A549 (cell line): Measurements from ENCODE around the gene INHBE. TPM values are rescaled to one million over a fixed set of nuclear protein-coding genes. Genes with fewer than 3 reads are reported as not detected.

Experiments used
- ATAC-seq, 2 experiments: fragments of 200-7000 bp in 1 of 2; fragments of >200 bp in 1 of 2; cut with Nextera tagmentation in 1 of 2; cut with Tn5 transposase in 1 of 2; 3 replicates each; pipeline versions ENCODE4 v1.8.0 to v1.9.1; 2018 to 2020; ENCODE audit warnings: mild to moderate bottlenecking in 1 of 2, moderate library complexity in 1 of 2
- CTCF ChIA-PET: fragments of 300-600 bp; sonication (Branson Sonifier 250); formaldehyde crosslinking; extraction: SDS; loops from one replicate; lab custom pipeline; 2021; ENCODE audit warnings: antibody characterized with exemption, inconsistent platforms; lab: Yijun Ruan, JAX
- POLR2A ChIA-PET: fragments of 350-600 bp; formaldehyde crosslinking; extraction: SDS; loops from one replicate; lab custom pipeline; 2021; ENCODE audit warnings: antibody characterized with exemption, inconsistent platforms; lab: Yijun Ruan, JAX
- DNase-seq, 2 experiments: peaks; one replicate each; pipeline versions ENCODE4 v3.0.0 to v3.0.0-alpha.2; 2011 to 2016; ENCODE audit warnings: low read depth in 1 of 2, low spot score in 1 of 2
- FAIRE-seq: peaks from 2 replicates; lab custom pipeline; 2011; peaks lifted over from hg19 to GRCh38; lab: Jason Lieb, UNC
- H3K27ac ChIP-seq, 2 experiments: fragments of >200 bp; sonication (Bioruptor Twin); formaldehyde crosslinking; 3 replicates each; pipeline ENCODE4 v1.5.1; 2016 to 2017
- H3K4me1 ChIP-seq: fragments of >200 bp; sonication (Bioruptor Twin); formaldehyde crosslinking; 3 replicates; pipeline ENCODE4 v1.6.1; 2016
- H3K4me2 ChIP-seq: fragments of >200 bp; sonication (Bioruptor Twin); formaldehyde crosslinking; 3 replicates; pipeline ENCODE4 v1.6.1; 2016
- H3K4me3 ChIP-seq: fragments of >200 bp; sonication (Bioruptor Twin); formaldehyde crosslinking; 3 replicates; pipeline ENCODE4 v1.5.1; 2016
- H3K9me3 ChIP-seq: fragments of >200 bp; sonication (Bioruptor Twin); formaldehyde crosslinking; 3 replicates; pipeline ENCODE4 v1.6.1; 2016
- BHLHE40 ChIP-seq: IDR thresholded peaks from 2 replicates; pipeline ENCODE4 v1.6.1; 2012; ENCODE audit warnings: low read depth, low read length, inconsistent platforms
- CBX2 ChIP-seq: fragments of 200-600 bp; sonication (generic); IDR thresholded peaks from 2 replicates; pipeline ENCODE4 v1.6.1; 2016; ENCODE audit warnings: low read depth, mild to moderate bottlenecking, borderline replicate concordance
- CHD2 ChIP-seq: fragments of 150-350 bp; IDR thresholded peaks from 2 replicates; pipeline ENCODE4 v1.6.1; 2014; ENCODE audit warnings: low read length; ENCODE audit not compliant: partially characterized antibody
- CHD4 ChIP-seq: fragments of 200-600 bp; sonication (generic); IDR thresholded peaks from 2 replicates; pipeline ENCODE4 v1.6.1; 2016; ENCODE audit warnings: antibody characterized with exemption, mild to moderate bottlenecking, borderline replicate concordance
- EP300 ChIP-seq, 2 experiments: fragments of >200 bp; sonication (Bioruptor Twin); formaldehyde crosslinking; IDR thresholded peaks; 2 replicates in 1 of 2; 3 replicates in 1 of 2; pipeline ENCODE4 v1.6.1; 2016 to 2017
- FOSB ChIP-seq: fragments of 250-450 bp; sonication (Bioruptor Pico); IDR thresholded peaks from 2 replicates; pipeline ENCODE4 v1.5.0; 2020; ENCODE audit warnings: mild to moderate bottlenecking, moderate library complexity
- FOXS1 ChIP-seq: fragments of 250-450 bp; sonication (Bioruptor Pico); IDR thresholded peaks from 2 replicates; pipeline ENCODE4 v1.5.0; 2020; ENCODE audit warnings: mild to moderate bottlenecking, moderate library complexity
- GATA3 ChIP-seq: IDR thresholded peaks from 2 replicates; pipeline ENCODE4 v1.6.1; 2012; ENCODE audit warnings: borderline replicate concordance
- HES2 ChIP-seq: fragments of >200 bp; sonication (Bioruptor Twin); formaldehyde crosslinking; IDR thresholded peaks from 2 replicates; pipeline ENCODE4 v1.6.1; 2016
- HEYL ChIP-seq: fragments of 250-450 bp; sonication (Bioruptor Pico); IDR thresholded peaks from 2 replicates; pipeline ENCODE4 v1.8.0; 2021; ENCODE audit warnings: mild to moderate bottlenecking, moderate library complexity
- HOXB5 ChIP-seq: fragments of 250-450 bp; sonication (Bioruptor Pico); IDR thresholded peaks from 2 replicates; pipeline ENCODE4 v1.5.0; 2020; ENCODE audit warnings: mild to moderate bottlenecking, moderate library complexity
- JUN ChIP-seq, 2 experiments: fragments of >200 bp; sonication (Bioruptor Twin); formaldehyde crosslinking; IDR thresholded peaks; 2 replicates in 1 of 2; 3 replicates in 1 of 2; pipeline ENCODE4 v1.6.1; 2016 to 2017
- JUNB ChIP-seq: fragments of >200 bp; sonication (Bioruptor Twin); formaldehyde crosslinking; IDR thresholded peaks from 2 replicates; pipeline ENCODE4 v1.6.1; 2016
- MAZ ChIP-seq: fragments of 150-350 bp; IDR thresholded peaks from 2 replicates; pipeline ENCODE4 v1.6.1; 2014; ENCODE audit warnings: antibody characterized with exemption, low read depth, low read length, borderline replicate concordance
- MYC ChIP-seq: IDR thresholded peaks from 2 replicates; pipeline ENCODE4 v1.6.1; 2012; ENCODE audit warnings: mild to moderate bottlenecking, inconsistent platforms, low read length, improper control_type of control experiment, borderline replicate concordance
- NFE2L2 ChIP-seq: fragments of 150-350 bp; conservative IDR thresholded peaks from 2 replicates; pipeline ENCODE4 v1.6.1; 2014; ENCODE audit warnings: low read length
- NPAS2 ChIP-seq: fragments of 250-450 bp; sonication (Bioruptor Pico); IDR thresholded peaks from 2 replicates; pipeline ENCODE4 v1.8.0; 2022; ENCODE audit warnings: mild to moderate bottlenecking, moderate library complexity, borderline replicate concordance
- PHF8 ChIP-seq: fragments of 200-600 bp; sonication (generic); IDR thresholded peaks from 2 replicates; pipeline ENCODE4 v1.6.1; 2016; ENCODE audit warnings: low read depth, mild to moderate bottlenecking, antibody characterized with exemption, moderate library complexity, borderline replicate concordance
- POLR2AphosphoS2 ChIP-seq: conservative IDR thresholded peaks from 2 replicates; pipeline ENCODE4 v1.6.1; 2012; ENCODE audit warnings: low read length, improper control_type of control experiment, inconsistent platforms
- RFX5 ChIP-seq: fragments of 450-650 bp; IDR thresholded peaks from 2 replicates; pipeline ENCODE4 v1.7.1; 2014; ENCODE audit warnings: antibody characterized with exemption, mild to moderate bottlenecking, moderate library complexity
- TFCP2L1 ChIP-seq: fragments of 250-450 bp; sonication (Bioruptor Pico); IDR thresholded peaks from 2 replicates; pipeline ENCODE4 v1.5.0; 2021; ENCODE audit warnings: mild to moderate bottlenecking
- ZFP36 ChIP-seq: fragments of 450-650 bp; IDR thresholded peaks from 2 replicates; pipeline ENCODE4 v1.6.1; 2014; ENCODE audit warnings: borderline replicate concordance; ENCODE audit not compliant: partially characterized antibody
- ZSCAN20 ChIP-seq: fragments of 250-450 bp; sonication (Bioruptor Pico); IDR thresholded peaks from 2 replicates; pipeline ENCODE4 v1.8.0; 2022; ENCODE audit warnings: mild to moderate bottlenecking, moderate library complexity
- WGBS: methylation state at CpG from one replicate; pipeline ENCODE4 v1.1.6; 2017; ENCODE audit errors: missing lambda C conversion rate; 5-methylcytosine and 5-hydroxymethylcytosine counted together
- polyA plus RNA-seq, 4 experiments: library from polyadenylated mRNA; depleted of rRNA in 3 of 4; stranded (reverse); fragments of >200 nt; fragmentation: RNase III in 1 of 4; extraction: RNeasy Plus Mini Kit Qiagen cat#74134 plus additional on column Dnase treatment in 1 of 4; gene quantifications; 2 replicates in 3 of 4; 3 replicates in 1 of 4; pipeline ENCODE4 v1.2.3, GENCODE V29; 2011 to 2017
- TF ChIP-seq, protein P1 (sequence below): IDR thresholded peaks from 2 replicates; pipeline ENCODE4 v1.6.1; 2012
- TF ChIP-seq, protein P2 (sequence below): fragments of >200 bp; sonication (Bioruptor Twin); formaldehyde crosslinking; IDR thresholded peaks from 3 replicates; pipeline ENCODE4 v1.6.1; 2016
- TF ChIP-seq, protein P3 (sequence below): fragments of 250-450 bp; sonication (Bioruptor Pico); IDR thresholded peaks from 2 replicates; pipeline ENCODE4 v1.5.0; 2020; ENCODE audit warnings: low read depth, mild to moderate bottlenecking, moderate library complexity

Gene INHBE
- polyA plus RNA-seq, 2 of the 4 experiments (the other 2 are of a cell fraction), result 0.74 to 2.4 TPM

- DNase-seq (no peak), ATAC-seq (no peak), FAIRE-seq (no peak)
- TF ChIP-seq CHD4 (no peak), HOXB5 (CRISPR knock-in tag) (no peak), FOSB (CRISPR knock-in tag) (no peak), MYC (no peak), GATA3 (no peak), ZSCAN20 (CRISPR knock-in tag) (no peak), CHD2 (no peak), JUN (IDR thresholded peaks at IDR 0.05) (no peak), FOXS1 (CRISPR knock-in tag) (no peak), ZFP36 (no peak), MAZ (no peak), NPAS2 (CRISPR knock-in tag) (no peak)
- TF ChIP-seq, protein P1, sequence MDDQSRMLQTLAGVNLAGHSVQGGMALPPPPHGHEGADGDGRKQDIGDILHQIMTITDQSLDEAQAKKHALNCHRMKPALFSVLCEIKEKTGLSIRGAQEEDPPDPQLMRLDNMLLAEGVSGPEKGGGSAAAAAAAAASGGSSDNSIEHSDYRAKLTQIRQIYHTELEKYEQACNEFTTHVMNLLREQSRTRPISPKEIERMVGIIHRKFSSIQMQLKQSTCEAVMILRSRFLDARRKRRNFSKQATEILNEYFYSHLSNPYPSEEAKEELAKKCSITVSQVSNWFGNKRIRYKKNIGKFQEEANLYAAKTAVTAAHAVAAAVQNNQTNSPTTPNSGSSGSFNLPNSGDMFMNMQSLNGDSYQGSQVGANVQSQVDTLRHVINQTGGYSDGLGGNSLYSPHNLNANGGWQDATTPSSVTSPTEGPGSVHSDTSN, result no peak
- ChIA-PET CTCF (interaction anchor here (0.7 to 19.9 kb wide), 9 partner anchors 7 to 226 kb away, joined by 3 to 240 read pairs (median 4); partner anchors contain the start of genes B4GALNT1, GLI1, INHBE and MARS1), POLR2A (no interaction called here)
- WGBS, result 81% methylated on average over 10 of the region's 10 CpGs
- Histone ChIP-seq H3K4me3 (no peak overlapping the region), H3K9me3 (no peaks in the 10 kb centered on the region), H3K27ac (no peak overlapping the region), H3K4me1 (no peaks in the 10 kb centered on the region), H3K4me2 (no peak overlapping the region)
These were observed 14.4 kb downstream of the INHBE start for GRCh38 chr12:57469296-57470164.

- Histone ChIP-seq H3K4me1 (no peaks in the 10 kb centered on the region), H3K9me3 (no peaks in the 10 kb centered on the region), H3K27ac (no peak overlapping the region), H3K4me2 (no peak overlapping the region)
- POLR2A ChIA-PET, result no interaction called here
- DNase-seq, result no peak
- TF ChIP-seq CHD2, result no peak
- no peak for TF ChIP-seq EP300 (IDR thresholded peaks at IDR 0.05)
- TF ChIP-seq HES2, result no peak
- TF ChIP-seq NPAS2 (CRISPR knock-in tag), result no peak
- no peak for TF ChIP-seq BHLHE40
- TF ChIP-seq PHF8, result no peak
- no peak for TF ChIP-seq TFCP2L1 (CRISPR knock-in tag)
- no peak for TF ChIP-seq MAZ
- TF ChIP-seq NFE2L2, result no peak
- TF ChIP-seq RFX5, result no peak
- no peak for TF ChIP-seq POLR2AphosphoS2
- TF ChIP-seq CBX2, result no peak
- no peak for TF ChIP-seq HEYL (CRISPR knock-in tag)
- TF ChIP-seq, protein P2, sequence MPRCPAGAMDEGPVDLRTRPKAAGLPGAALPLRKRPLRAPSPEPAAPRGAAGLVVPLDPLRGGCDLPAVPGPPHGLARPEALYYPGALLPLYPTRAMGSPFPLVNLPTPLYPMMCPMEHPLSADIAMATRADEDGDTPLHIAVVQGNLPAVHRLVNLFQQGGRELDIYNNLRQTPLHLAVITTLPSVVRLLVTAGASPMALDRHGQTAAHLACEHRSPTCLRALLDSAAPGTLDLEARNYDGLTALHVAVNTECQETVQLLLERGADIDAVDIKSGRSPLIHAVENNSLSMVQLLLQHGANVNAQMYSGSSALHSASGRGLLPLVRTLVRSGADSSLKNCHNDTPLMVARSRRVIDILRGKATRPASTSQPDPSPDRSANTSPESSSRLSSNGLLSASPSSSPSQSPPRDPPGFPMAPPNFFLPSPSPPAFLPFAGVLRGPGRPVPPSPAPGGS, result no peak
- TF ChIP-seq, protein P3, sequence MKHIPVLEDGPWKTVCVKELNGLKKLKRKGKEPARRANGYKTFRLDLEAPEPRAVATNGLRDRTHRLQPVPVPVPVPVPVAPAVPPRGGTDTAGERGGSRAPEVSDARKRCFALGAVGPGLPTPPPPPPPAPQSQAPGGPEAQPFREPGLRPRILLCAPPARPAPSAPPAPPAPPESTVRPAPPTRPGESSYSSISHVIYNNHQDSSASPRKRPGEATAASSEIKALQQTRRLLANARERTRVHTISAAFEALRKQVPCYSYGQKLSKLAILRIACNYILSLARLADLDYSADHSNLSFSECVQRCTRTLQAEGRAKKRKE (CRISPR knock-in tag), result no peak
- TF ChIP-seq GATA3, result no peak
- TF ChIP-seq, protein P1, result no peak
- TF ChIP-seq JUNB, result no peak
- no peak for TF ChIP-seq ZSCAN20 (CRISPR knock-in tag)
- TF ChIP-seq, all 56 proteins: peak for 0
- no peak overlapping the region for H3K4me3 ChIP-seq
- CTCF ChIA-PET, result interaction anchor here (0.7 to 19.9 kb wide), 8 partner anchors 8 to 227 kb away, joined by 3 to 240 read pairs (median 4); partner anchors contain the start of genes GLI1, INHBE and MARS1
- ATAC-seq (no peak), FAIRE-seq (no peak)
- WGBS, result 88% methylated on average over 13 of the region's 14 CpGs
These were observed 15.3 kb downstream of the INHBE start for GRCh38 chr12:57470286-57470969.
